Smooth muscle cell of the brain vasculature (primary cell): ENCODE measurements around the gene KCNAB3.
A peak's percentile ranks its signal among the peaks of the same experiment; 100 is the strongest.
"Not testable (repeated sequence)": the region's sequence is repeated elsewhere in the genome, so short reads cannot be mapped to it uniquely, and the experiment has no call there.

Source experiments
- DNase-seq: peaks from one replicate; pipeline ENCODE4 v3.0.0-alpha.2; 2012; ENCODE audit warnings: low read depth, low spot score

The KCNAB3 gene

GRCh38 chr17:7929158-7930023, at the start of gene KCNAB3:
Gene KCNAB3 (minus strand): TSS chr17:7929856. CDS start chr17:7929435, 421 bp downstream.
- peak; percentile 24 for DNase-seq

GRCh38 chr17:7977805-7978204, 48.1 kb upstream of the KCNAB3 start:
- DNase-seq, result no peak

- DNase-seq, result no peak
These were observed 47.4 kb upstream of the KCNAB3 start for GRCh38 chr17:7977039-7977438.

- no peak for DNase-seq
These were observed 45.0 kb upstream of the KCNAB3 start for GRCh38 chr17:7974638-7975131.

- no peak for DNase-seq
These were observed 42.6 kb upstream of the KCNAB3 start for GRCh38 chr17:7972131-7972785.

GRCh38 chr17:7971651-7972050, 42.0 kb upstream of the KCNAB3 start:
- DNase-seq, result no peak

GRCh38 chr17:7969433-7969832, 39.8 kb upstream of the KCNAB3 start:
- DNase-seq, result no peak

- DNase-seq, result no peak
These were observed 38.1 kb upstream of the KCNAB3 start for GRCh38 chr17:7967751-7968150.

- no peak for DNase-seq
These were observed 31.8 kb upstream of the KCNAB3 start for GRCh38 chr17:7961421-7961820.

- DNase-seq, result no peak
These were observed 30.0 kb upstream of the KCNAB3 start for GRCh38 chr17:7959503-7960253.

- no peak for DNase-seq
These were observed 26.7 kb upstream of the KCNAB3 start for GRCh38 chr17:7956228-7956965.

GRCh38 chr17:7955414-7956227, 26.0 kb upstream of the KCNAB3 start:
- no peak for DNase-seq

GRCh38 chr17:7953266-7953665, 23.6 kb upstream of the KCNAB3 start:
- not testable (repeated sequence) for DNase-seq

GRCh38 chr17:7951143-7951792, 21.6 kb upstream of the KCNAB3 start:
- DNase-seq, result no peak

- no peak for DNase-seq
These were observed 20.9 kb upstream of the KCNAB3 start for GRCh38 chr17:7950578-7950977.

GRCh38 chr17:7947651-7948050, 18.0 kb upstream of the KCNAB3 start:
- DNase-seq, result no peak

- no peak for DNase-seq
These were observed 16.8 kb upstream of the KCNAB3 start for GRCh38 chr17:7946441-7946840.

- DNase-seq, result no peak
These were observed 16.0 kb upstream of the KCNAB3 start for GRCh38 chr17:7945651-7946050.

GRCh38 chr17:7944326-7944725, 14.7 kb upstream of the KCNAB3 start:
- no peak for DNase-seq

GRCh38 chr17:7943291-7943690, 13.6 kb upstream of the KCNAB3 start:
- DNase-seq, result no peak
